Gastroesophageal sphincter (tissue), 3 donors: Measurements from ENCODE around the gene NELL1.

Experiments used
- CTCF ChIP-seq, 4 experiments: fragments of 200-600 bp in 2 of 4; fragments of 450-650 bp in 2 of 4; sonication (generic) in 1 of 4; IDR thresholded peaks; one replicate each; pipeline ENCODE4 v1.5.1; 2017 to 2019; ENCODE audit warnings: antibody characterized with exemption in 4 of 4, mild to moderate bottlenecking in 2 of 4, moderate library complexity in 2 of 4
- POLR2A ChIP-seq, 2 donors: fragments of 450-650 bp; IDR thresholded peaks; one replicate each; pipeline ENCODE4 v1.6.1; 2017; ENCODE audit warnings: antibody characterized with exemption in 2 of 2, mild to moderate bottlenecking in 2 of 2, moderate library complexity in 1 of 2
- POLR2AphosphoS5 ChIP-seq: sonication (generic); formaldehyde crosslinking; IDR thresholded peaks from one replicate; pipeline ENCODE4 v1.6.1; 2017; ENCODE audit warnings: antibody characterized with exemption

GRCh38 chr11:21254055-21254454 lies 584.7 kb downstream of the NELL1 start:
- TF ChIP-seq CTCF (IDR thresholded peaks at IDR 0.05) (no peak), POLR2A (IDR thresholded peaks at IDR 0.05) (no peak), POLR2AphosphoS5 (no peak)
